ENCODE results near the gene VPS36. TPM values are rescaled to one million over a fixed set of nuclear protein-coding genes. Genes with fewer than 3 reads are reported as not detected.

Gene VPS36
- total and polyA plus RNA-seq, 10 of the 15 experiments (the other 5 are each of a cell fraction or from before 2014, with no cell fraction given): 10.3 to 29.0 (median 23.9) TPM

- TF ChIP-seq, protein P1, sequence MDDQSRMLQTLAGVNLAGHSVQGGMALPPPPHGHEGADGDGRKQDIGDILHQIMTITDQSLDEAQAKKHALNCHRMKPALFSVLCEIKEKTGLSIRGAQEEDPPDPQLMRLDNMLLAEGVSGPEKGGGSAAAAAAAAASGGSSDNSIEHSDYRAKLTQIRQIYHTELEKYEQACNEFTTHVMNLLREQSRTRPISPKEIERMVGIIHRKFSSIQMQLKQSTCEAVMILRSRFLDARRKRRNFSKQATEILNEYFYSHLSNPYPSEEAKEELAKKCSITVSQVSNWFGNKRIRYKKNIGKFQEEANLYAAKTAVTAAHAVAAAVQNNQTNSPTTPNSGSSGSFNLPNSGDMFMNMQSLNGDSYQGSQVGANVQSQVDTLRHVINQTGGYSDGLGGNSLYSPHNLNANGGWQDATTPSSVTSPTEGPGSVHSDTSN (IDR thresholded peaks at IDR 0.05; ENCODE audit: insufficient replicate concordance, low read depth, low read length): peak; percentile 76
- no peak for TF ChIP-seq RB1 (IDR thresholded peaks at IDR 0.05; ENCODE audit: borderline replicate concordance)
- TF ChIP-seq, protein P2, sequence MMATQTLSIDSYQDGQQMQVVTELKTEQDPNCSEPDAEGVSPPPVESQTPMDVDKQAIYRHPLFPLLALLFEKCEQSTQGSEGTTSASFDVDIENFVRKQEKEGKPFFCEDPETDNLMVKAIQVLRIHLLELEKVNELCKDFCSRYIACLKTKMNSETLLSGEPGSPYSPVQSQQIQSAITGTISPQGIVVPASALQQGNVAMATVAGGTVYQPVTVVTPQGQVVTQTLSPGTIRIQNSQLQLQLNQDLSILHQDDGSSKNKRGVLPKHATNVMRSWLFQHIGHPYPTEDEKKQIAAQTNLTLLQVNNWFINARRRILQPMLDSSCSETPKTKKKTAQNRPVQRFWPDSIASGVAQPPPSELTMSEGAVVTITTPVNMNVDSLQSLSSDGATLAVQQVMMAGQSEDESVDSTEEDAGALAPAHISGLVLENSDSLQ (IDR thresholded peaks at IDR 0.05): peak; percentile 89
- TF ChIP-seq FOXM1 (IDR thresholded peaks at IDR 0.05; ENCODE audit: low read depth, low read length): no peak
- no peak for TF ChIP-seq STAT1 (conservative IDR thresholded peaks at IDR 0.05)
- TF ChIP-seq SREBF1 (IDR thresholded peaks at IDR 0.05; ENCODE audit: low read length): no peak
- TF ChIP-seq TAF1 (IDR thresholded peaks at IDR 0.05; ENCODE audit: borderline replicate concordance, low read depth, low read length): peak; percentile 48; the same call in 1 of the 2 replicates
- TF ChIP-seq POLR2A (IDR thresholded peaks at IDR 0.05; ENCODE audit: low read depth, low read length): peak; percentile 53
- TF ChIP-seq NFYA (IDR thresholded peaks at IDR 0.05; ENCODE audit: borderline replicate concordance, low read depth, low read length): no peak
- TF ChIP-seq CHD2 (IDR thresholded peaks at IDR 0.05; ENCODE audit: borderline replicate concordance, low read depth, low read length): peak; percentile 44; the same call in 1 of the 2 replicates
- TF ChIP-seq MYB (IDR thresholded peaks at IDR 0.05; ENCODE audit: borderline replicate concordance, low read depth, low read length): no peak
- no peak for TF ChIP-seq NFYB (IDR thresholded peaks at IDR 0.05; ENCODE audit: insufficient read depth, low read depth, low read length)
- TF ChIP-seq NR2C2 (IDR thresholded peaks at IDR 0.05; ENCODE audit: borderline replicate concordance, control insufficient read depth, insufficient read length, low read depth): no peak
- TF ChIP-seq CHD1 (IDR thresholded peaks at IDR 0.05; ENCODE audit: low read depth, low read length): 0 out of 2 replicates have a peak, but pooled peaks have one; percentile 40
- no peak; the same call in 1 of the 2 replicates for TF ChIP-seq POLR2AphosphoS5 (IDR thresholded peaks at IDR 0.05; ENCODE audit: low read length)
- no peak for TF ChIP-seq HSF1 (IDR thresholded peaks at IDR 0.05; ENCODE audit: low read depth, low read length)
- TF ChIP-seq ASH2L (IDR thresholded peaks at IDR 0.05; ENCODE audit: borderline replicate concordance, low read depth): no peak
- TF ChIP-seq SRF (IDR thresholded peaks at IDR 0.05; ENCODE audit: low read depth in 2 of 2, low read length in 2 of 2): 0 out of 4 replicates have a peak, but pooled peaks of 1 of the 2 experiments have one; percentile 18
- peak; percentile 85 for TF ChIP-seq RUNX3 (IDR thresholded peaks at IDR 0.05; ENCODE audit: low read length)
- no peak; the same call in none of the 2 replicates for TF ChIP-seq POLR2AphosphoS2 (IDR thresholded peaks at IDR 0.05; ENCODE audit: low read depth, low read length)
- no peak; the same call in 1 of the 2 replicates for TF ChIP-seq PML (IDR thresholded peaks at IDR 0.05; ENCODE audit: low read length)
- TF ChIP-seq, protein P3, sequence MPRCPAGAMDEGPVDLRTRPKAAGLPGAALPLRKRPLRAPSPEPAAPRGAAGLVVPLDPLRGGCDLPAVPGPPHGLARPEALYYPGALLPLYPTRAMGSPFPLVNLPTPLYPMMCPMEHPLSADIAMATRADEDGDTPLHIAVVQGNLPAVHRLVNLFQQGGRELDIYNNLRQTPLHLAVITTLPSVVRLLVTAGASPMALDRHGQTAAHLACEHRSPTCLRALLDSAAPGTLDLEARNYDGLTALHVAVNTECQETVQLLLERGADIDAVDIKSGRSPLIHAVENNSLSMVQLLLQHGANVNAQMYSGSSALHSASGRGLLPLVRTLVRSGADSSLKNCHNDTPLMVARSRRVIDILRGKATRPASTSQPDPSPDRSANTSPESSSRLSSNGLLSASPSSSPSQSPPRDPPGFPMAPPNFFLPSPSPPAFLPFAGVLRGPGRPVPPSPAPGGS (IDR thresholded peaks at IDR 0.05; ENCODE audit: borderline replicate concordance, insufficient read depth, low read depth, low read length, poor library complexity, severe bottlenecking): peak; percentile 19
- peak; percentile 84 for TF ChIP-seq MEF2B (IDR thresholded peaks at IDR 0.05; ENCODE audit: partially characterized antibody, poor library complexity, severe bottlenecking)
- TF ChIP-seq JUNB (IDR thresholded peaks at IDR 0.05): no peak
- TF ChIP-seq ZBED1 (IDR thresholded peaks at IDR 0.05; ENCODE audit: borderline replicate concordance): no peak
- TF ChIP-seq, protein P4, sequence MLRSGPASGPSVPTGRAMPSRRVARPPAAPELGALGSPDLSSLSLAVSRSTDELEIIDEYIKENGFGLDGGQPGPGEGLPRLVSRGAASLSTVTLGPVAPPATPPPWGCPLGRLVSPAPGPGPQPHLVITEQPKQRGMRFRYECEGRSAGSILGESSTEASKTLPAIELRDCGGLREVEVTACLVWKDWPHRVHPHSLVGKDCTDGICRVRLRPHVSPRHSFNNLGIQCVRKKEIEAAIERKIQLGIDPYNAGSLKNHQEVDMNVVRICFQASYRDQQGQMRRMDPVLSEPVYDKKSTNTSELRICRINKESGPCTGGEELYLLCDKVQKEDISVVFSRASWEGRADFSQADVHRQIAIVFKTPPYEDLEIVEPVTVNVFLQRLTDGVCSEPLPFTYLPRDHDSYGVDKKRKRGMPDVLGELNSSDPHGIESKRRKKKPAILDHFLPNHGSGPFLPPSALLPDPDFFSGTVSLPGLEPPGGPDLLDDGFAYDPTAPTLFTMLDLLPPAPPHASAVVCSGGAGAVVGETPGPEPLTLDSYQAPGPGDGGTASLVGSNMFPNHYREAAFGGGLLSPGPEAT (IDR thresholded peaks at IDR 0.05; ENCODE audit: low read depth): peak; percentile 83; the same call in 1 of the 2 replicates
These were observed 4.0 kb upstream of the VPS36 start (continued) for GRCh38 chr13:52454459-52454819.

Data from GM12878 (cell line).